Adrenal gland (tissue), 12 donors: ENCODE measurements around the gene FARP1. TPM values are rescaled to one million over a fixed set of nuclear protein-coding genes. Genes with fewer than 3 reads are reported as not detected.

Source experiments
- DNase-seq, 7 donors: peaks; one replicate each; pipeline ENCODE4 v3.0.0-alpha.2; 2019 to 2020
- H3K27ac ChIP-seq, 5 donors: fragments of 200-600 bp; sonication (generic) in 4 of 5; 1 replicate in 3 of 5; 2 replicates in 2 of 5; pipeline versions ENCODE4 v1.5.1 to v1.8.0; 2016 to 2020; ENCODE audit warnings: mild to moderate bottlenecking in 1 of 5
- H3K27me3 ChIP-seq: fragments of 200-600 bp; 2 replicates; pipeline ENCODE4 v1.8.0; 2021
- H3K36me3 ChIP-seq, 2 donors: fragments of 200-600 bp; replicated peaks in 1 of 2; 1 replicate in 1 of 2; 2 replicates in 1 of 2; pipeline versions ENCODE4 v1.5.1 to v1.8.0; 2018 to 2022
- H3K4me1 ChIP-seq, 2 donors: fragments of 200-600 bp; replicated peaks in 1 of 2; 1 replicate in 1 of 2; 2 replicates in 1 of 2; pipeline versions ENCODE4 v1.5.1 to v1.8.0; 2018 to 2021
- H3K4me3 ChIP-seq, 4 donors: fragments of 200-600 bp; sonication (generic) in 3 of 4; one replicate each; pipeline ENCODE4 v1.5.1; 2016 to 2018
- H3K9me3 ChIP-seq, 3 donors: fragments of 200-600 bp; sonication (generic) in 1 of 3; replicated peaks in 1 of 3; 1 replicate in 2 of 3; 2 replicates in 1 of 3; pipeline versions ENCODE4 v1.5.1 to v1.8.0; 2016 to 2021
- POLR2A ChIP-seq, 2 donors: fragments of 450-650 bp; IDR thresholded peaks; one replicate each; pipeline ENCODE4 v1.6.1; 2017; ENCODE audit warnings: antibody characterized with exemption in 2 of 2, mild to moderate bottlenecking in 2 of 2, moderate library complexity in 1 of 2
- whole genome bisulfite sequencing, 4 donors: extraction: QIAGEN DNeasy Blood & Tissue Kit in 2 of 4; methylation state at CpG; one replicate each; pipeline versions ENCODE4 v1.1.5 to v1.1.7; 2013 to 2017; 5-methylcytosine and 5-hydroxymethylcytosine counted together
- intact Hi-C, 2 donors: fragments of 100-400 bp; cut with DNase I; formaldehyde crosslinking; loops; one replicate each; pipeline versions ENCODE4 v1.14.1 to v1.15.0; 2022 to 2023
- polyA plus RNA-seq, 3 donors: library from polyadenylated mRNA; stranded (reverse); fragments of 200-250 nt in 2 of 3; fragments of 350-450 nt in 1 of 3; fragmentation: Illumina TruSeq in 1 of 3; extraction: RNeasy Lipid Tissue Mini Kit (QIAGEN cat#74804) in 1 of 3; gene quantifications; one replicate each; pipeline ENCODE4 v1.2.3, GENCODE V29; 2013 to 2014
- total RNA-seq, 9 donors: library from RNA; depleted of rRNA in 4 of 9; stranded (reverse); fragments of >200 nt in 4 of 9; fragments of 120-200 nt in 1 of 9; fragmentation: NEBNext Ultra II Directional in 1 of 9; extraction: Animal tissue kit (Norgen Biotek cat#: 25700) in 1 of 9; gene quantifications; one replicate each; pipeline versions ENCODE4 v1.1.0 to v1.2.4, GENCODE V29; 2013 to 2023
- TF ChIP-seq, protein P1 (sequence below), 6 experiments: fragments of 450-650 bp in 4 of 6; fragments of 200-600 bp in 2 of 6; sonication (generic) in 1 of 6; IDR thresholded peaks; 1 replicate in 5 of 6; 2 replicates in 1 of 6; pipeline versions ENCODE4 v1.5.1 to v1.8.0; 2016 to 2021; ENCODE audit warnings: antibody characterized with exemption in 6 of 6, mild to moderate bottlenecking in 2 of 6, moderate library complexity in 1 of 6
- donor health status: healthy with polysubstance abuse.
- donor health status: Bipolar disorder and iron deficiency.
- donor health status: DM: yes; HTN: yes; CAD: no.
- donor health status: DM: no; HTN: no; CAD: no.
- donor health status: DM: no; HTN: no; CAD: no.
- donor health status: DM: yes; HTN: yes; CAD: no.

The FARP1 gene
- total and polyA plus RNA-seq, 12 donors = 27.1 to 304 (median 71.6) TPM

GRCh38 chr13:98301721-98302120, 158.8 kb downstream of the FARP1 start:
- no peaks in the 10 kb centered on the region for H3K36me3 ChIP-seq
- H3K27me3 ChIP-seq = no peaks in the 10 kb centered on the region
- no peak overlapping the region for H3K4me3 ChIP-seq
- TF ChIP-seq, protein P1, sequence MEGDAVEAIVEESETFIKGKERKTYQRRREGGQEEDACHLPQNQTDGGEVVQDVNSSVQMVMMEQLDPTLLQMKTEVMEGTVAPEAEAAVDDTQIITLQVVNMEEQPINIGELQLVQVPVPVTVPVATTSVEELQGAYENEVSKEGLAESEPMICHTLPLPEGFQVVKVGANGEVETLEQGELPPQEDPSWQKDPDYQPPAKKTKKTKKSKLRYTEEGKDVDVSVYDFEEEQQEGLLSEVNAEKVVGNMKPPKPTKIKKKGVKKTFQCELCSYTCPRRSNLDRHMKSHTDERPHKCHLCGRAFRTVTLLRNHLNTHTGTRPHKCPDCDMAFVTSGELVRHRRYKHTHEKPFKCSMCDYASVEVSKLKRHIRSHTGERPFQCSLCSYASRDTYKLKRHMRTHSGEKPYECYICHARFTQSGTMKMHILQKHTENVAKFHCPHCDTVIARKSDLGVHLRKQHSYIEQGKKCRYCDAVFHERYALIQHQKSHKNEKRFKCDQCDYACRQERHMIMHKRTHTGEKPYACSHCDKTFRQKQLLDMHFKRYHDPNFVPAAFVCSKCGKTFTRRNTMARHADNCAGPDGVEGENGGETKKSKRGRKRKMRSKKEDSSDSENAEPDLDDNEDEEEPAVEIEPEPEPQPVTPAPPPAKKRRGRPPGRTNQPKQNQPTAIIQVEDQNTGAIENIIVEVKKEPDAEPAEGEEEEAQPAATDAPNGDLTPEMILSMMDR (IDR thresholded peaks at IDR 0.05) = no peak
- no peak for TF ChIP-seq POLR2A (IDR thresholded peaks at IDR 0.05)
- peaks cover 4 to 24% of the 10 kb centered on the region in 2 donors for H3K4me1 ChIP-seq
- 66 to 77% (median 73%) methylated on average over 7 of the region's 7 CpGs for WGBS, 4 donors
- H3K9me3 ChIP-seq = no peaks in the 10 kb centered on the region
- intact Hi-C loops = no loop called here
- no peak for DNase-seq
- no peak overlapping the region for H3K27ac ChIP-seq

DNA sequence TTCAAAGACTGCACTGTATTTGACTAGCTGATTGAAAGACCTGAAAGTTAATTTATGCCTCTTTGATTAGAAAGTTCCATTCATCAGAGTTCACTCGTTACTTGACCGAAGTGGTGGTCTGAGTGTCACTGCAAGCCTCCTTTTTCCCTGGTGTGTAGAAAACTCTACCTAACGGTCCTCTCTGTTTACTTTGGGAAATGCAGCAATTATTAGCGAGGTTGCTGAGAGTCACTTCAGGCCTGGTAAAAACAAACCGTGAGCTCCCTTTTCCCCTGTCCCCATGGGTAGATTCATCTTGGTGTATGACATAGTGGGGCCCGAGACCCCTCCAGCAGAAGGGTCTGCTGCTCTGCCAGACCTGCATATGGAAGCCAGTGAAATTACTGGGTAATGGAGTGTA, 161.0 kb downstream of the FARP1 start:
- intact Hi-C loops = no loop called here
- DNase-seq = no peak
- Histone ChIP-seq H3K36me3 (no peaks in the 10 kb centered on the region), H3K4me3 (no peak overlapping the region), H3K27me3 (no peaks in the 10 kb centered on the region), H3K27ac (no peak overlapping the region), H3K4me1 (peaks cover 14 to 17% of the 10 kb centered on the region in 2 donors), H3K9me3 (no peaks in the 10 kb centered on the region)
- 88 to 94% (median 91%) methylated on average over 6 of the region's 6 CpGs for WGBS, 4 donors
- TF ChIP-seq, protein P1 (IDR thresholded peaks at IDR 0.05) = no peak

- WGBS, 4 donors = 87 to 99% (median 95%) methylated on average over 4 of the region's 4 CpGs
- DNase-seq = no peak
- Histone ChIP-seq H3K27ac (no peak overlapping the region), H3K9me3 (no peaks in the 10 kb centered on the region), H3K4me3 (no peak overlapping the region), H3K4me1 (peaks cover 8 to 14% of the 10 kb centered on the region in 2 donors), H3K36me3 (no peaks in the 10 kb centered on the region), H3K27me3 (no peaks in the 10 kb centered on the region)
- intact Hi-C loops = no loop called here
- no peak for TF ChIP-seq POLR2A (IDR thresholded peaks at IDR 0.05)
- TF ChIP-seq, protein P1 (IDR thresholded peaks at IDR 0.05) = no peak
Measured at GRCh38 chr13:98305670-98306069, 162.8 kb downstream of the FARP1 start.

DNA sequence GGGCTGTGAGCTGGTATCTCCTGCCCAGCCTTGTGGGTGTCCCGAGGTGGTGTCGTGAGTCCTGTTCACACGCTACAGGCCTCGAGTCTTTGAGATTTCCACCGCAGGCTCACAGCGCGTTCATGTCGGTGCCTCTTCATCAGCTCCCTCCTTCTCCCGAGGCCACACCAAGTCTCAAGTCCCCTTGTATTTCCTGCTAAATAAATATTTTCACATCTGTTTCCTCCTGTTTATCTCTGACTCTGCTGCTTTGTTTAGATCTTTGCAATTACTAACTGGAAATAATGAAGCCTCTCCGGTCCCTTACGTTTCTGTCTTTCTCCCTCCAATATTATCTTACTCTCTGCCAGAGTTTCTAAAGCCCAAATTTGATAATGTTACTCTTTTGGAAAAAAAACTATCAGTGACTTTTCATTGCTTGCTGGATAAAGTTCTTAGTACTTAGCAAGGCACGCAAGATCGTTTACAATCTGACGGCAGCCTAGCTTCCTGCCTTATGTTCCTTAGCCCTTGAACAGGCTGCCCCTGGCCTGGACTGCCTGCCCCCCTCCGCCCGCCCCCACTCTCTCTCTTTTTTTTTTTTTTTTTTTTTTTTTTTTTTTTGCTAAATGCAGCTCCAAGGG, 164.7 kb downstream of the FARP1 start:
- DNase-seq = peak in 3 of 7 donors; percentile 29 to 45 (median 31)
- Histone ChIP-seq H3K27ac (peak overlapping the region in 3 of 5 donors; percentile 24 to 46 (median 28)), H3K9me3 (no peaks in the 10 kb centered on the region), H3K36me3 (no peaks in the 10 kb centered on the region), H3K27me3 (no peaks in the 10 kb centered on the region), H3K4me1 (peaks cover 8 to 14% of the 10 kb centered on the region in 2 donors), H3K4me3 (peak overlapping the region in 1 of 4 donors; percentile 9)
- no peak for TF ChIP-seq POLR2A (IDR thresholded peaks at IDR 0.05)
- TF ChIP-seq, protein P1 (IDR thresholded peaks at IDR 0.05) = no peak
- 33 to 48% (median 40%) methylated on average over 16 of the region's 16 CpGs for WGBS, 4 donors
- intact Hi-C loops = no loop called here
